DOHH2 (cell line): ENCODE results near the gene SLC35E2B.

Experiments used
- H3F3A ChIP-seq: fragments of 200-600 bp; sonication (generic), shearing (Covaris generic); 2 replicates; pipeline ENCODE4 v1.6.0; 2016; ENCODE audit warnings: antibody characterized with exemption, mild to moderate bottlenecking; ENCODE audit not compliant: control insufficient read depth, insufficient read depth
- H3K27ac ChIP-seq: fragments of 200-600 bp; sonication (generic); 2 replicates; pipeline ENCODE4 v1.5.1; 2014; ENCODE audit warnings: low read depth, mild to moderate bottlenecking, low read length, moderate library complexity
- H3K27me3 ChIP-seq: fragments of 200-600 bp; sonication (generic); 2 replicates; pipeline ENCODE4 v1.6.1; 2014; ENCODE audit warnings: mild to moderate bottlenecking, low read length, mixed read lengths; ENCODE audit not compliant: control insufficient read depth
- H3K36me3 ChIP-seq: fragments of 200-600 bp; sonication (generic); 2 replicates; pipeline ENCODE4 v1.6.1; 2014; ENCODE audit warnings: mild to moderate bottlenecking, low read length, moderate library complexity, mixed read lengths; ENCODE audit not compliant: control insufficient read depth
- H3K4me1 ChIP-seq: fragments of 200-600 bp; sonication (generic); 2 replicates; pipeline ENCODE4 v1.6.1; 2014; ENCODE audit warnings: mild to moderate bottlenecking, low read length, mixed read lengths; ENCODE audit not compliant: control insufficient read depth
- H3K4me2 ChIP-seq: fragments of 200-600 bp; sonication (generic); 2 replicates; pipeline ENCODE4 v1.6.0; 2014; ENCODE audit warnings: mild to moderate bottlenecking, low read length, moderate library complexity
- H3K4me3 ChIP-seq: fragments of 200-600 bp; sonication (generic); 2 replicates; pipeline ENCODE4 v1.5.1; 2014; ENCODE audit warnings: mild to moderate bottlenecking, low read length, mixed read lengths
- H3K79me2 ChIP-seq: fragments of 200-600 bp; sonication (generic); 2 replicates; pipeline ENCODE4 v1.6.1; 2014; ENCODE audit warnings: mild to moderate bottlenecking, low read length, mixed read lengths; ENCODE audit not compliant: control insufficient read depth
- H3K9me2 ChIP-seq: fragments of 200-600 bp; sonication (generic); replicated peaks from 2 replicates; pipeline ENCODE4 v1.6.1; 2014; ENCODE audit warnings: mild to moderate bottlenecking, low read length, mixed read lengths; ENCODE audit not compliant: control insufficient read depth
- H3K9me3 ChIP-seq: fragments of 200-600 bp; sonication (generic); 2 replicates; pipeline ENCODE4 v1.6.1; 2014; ENCODE audit warnings: antibody characterized with exemption, low read length, mixed read lengths; ENCODE audit not compliant: control insufficient read depth, insufficient read depth
- H4K20me1 ChIP-seq: fragments of 200-600 bp; sonication (generic); 2 replicates; pipeline ENCODE4 v1.6.0; 2014; ENCODE audit warnings: low read depth, mild to moderate bottlenecking, antibody characterized with exemption, low read length, moderate library complexity; ENCODE audit not compliant: control insufficient read depth, insufficient read depth
- EZH2phosphoT487 ChIP-seq: fragments of 200-600 bp; sonication (generic); IDR thresholded peaks from 2 replicates; pipeline ENCODE4 v1.6.1; 2017; ENCODE audit warnings: borderline replicate concordance, mild to moderate bottlenecking, antibody characterized with exemption, low read length, moderate library complexity, mixed read lengths
- TF ChIP-seq, protein P1 (sequence below): fragments of 200-600 bp; sonication (generic); IDR thresholded peaks from one replicate; pipeline ENCODE4 v1.5.1; 2014; ENCODE audit warnings: antibody characterized with exemption, mild to moderate bottlenecking, low read depth, low read length; ENCODE audit not compliant: poor library complexity, severe bottlenecking

The SLC35E2B gene

DNA sequence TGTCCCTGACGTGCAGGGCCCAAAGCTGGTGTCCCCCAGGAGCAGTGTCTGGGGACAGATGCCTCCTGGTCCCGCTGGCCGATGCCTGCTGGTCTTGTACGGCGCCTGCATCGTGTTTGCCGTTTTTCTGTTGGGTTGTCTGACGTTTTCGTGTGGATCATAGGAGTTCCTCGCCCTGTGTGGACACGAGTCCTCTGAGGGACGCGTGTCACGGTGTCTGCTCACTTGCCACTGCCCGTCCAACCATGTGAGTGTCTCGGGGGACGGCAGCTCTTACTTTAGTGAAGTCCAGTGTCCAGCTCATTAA lies 69.9 kb downstream of the SLC35E2B start:
- H3K4me1 ChIP-seq = no peaks in the 10 kb centered on the region
- no peaks in the 10 kb centered on the region for H4K20me1 ChIP-seq
- no peaks in the 10 kb centered on the region for H3K79me2 ChIP-seq
- H3F3A ChIP-seq = no peaks in the 10 kb centered on the region
- H3K9me2 ChIP-seq = no peaks in the 10 kb centered on the region
- H3K27ac ChIP-seq = no peak overlapping the region
- TF ChIP-seq, protein P1, sequence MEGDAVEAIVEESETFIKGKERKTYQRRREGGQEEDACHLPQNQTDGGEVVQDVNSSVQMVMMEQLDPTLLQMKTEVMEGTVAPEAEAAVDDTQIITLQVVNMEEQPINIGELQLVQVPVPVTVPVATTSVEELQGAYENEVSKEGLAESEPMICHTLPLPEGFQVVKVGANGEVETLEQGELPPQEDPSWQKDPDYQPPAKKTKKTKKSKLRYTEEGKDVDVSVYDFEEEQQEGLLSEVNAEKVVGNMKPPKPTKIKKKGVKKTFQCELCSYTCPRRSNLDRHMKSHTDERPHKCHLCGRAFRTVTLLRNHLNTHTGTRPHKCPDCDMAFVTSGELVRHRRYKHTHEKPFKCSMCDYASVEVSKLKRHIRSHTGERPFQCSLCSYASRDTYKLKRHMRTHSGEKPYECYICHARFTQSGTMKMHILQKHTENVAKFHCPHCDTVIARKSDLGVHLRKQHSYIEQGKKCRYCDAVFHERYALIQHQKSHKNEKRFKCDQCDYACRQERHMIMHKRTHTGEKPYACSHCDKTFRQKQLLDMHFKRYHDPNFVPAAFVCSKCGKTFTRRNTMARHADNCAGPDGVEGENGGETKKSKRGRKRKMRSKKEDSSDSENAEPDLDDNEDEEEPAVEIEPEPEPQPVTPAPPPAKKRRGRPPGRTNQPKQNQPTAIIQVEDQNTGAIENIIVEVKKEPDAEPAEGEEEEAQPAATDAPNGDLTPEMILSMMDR = no peak
- no peak for TF ChIP-seq EZH2phosphoT487
- H3K36me3 ChIP-seq = no peaks in the 10 kb centered on the region; the same call in 1 of the 2 replicates
- H3K4me2 ChIP-seq = no peak overlapping the region
- H3K9me3 ChIP-seq = no peaks in the 10 kb centered on the region
- no peak overlapping the region for H3K4me3 ChIP-seq
- H3K27me3 ChIP-seq = no peaks in the 10 kb centered on the region

DNA sequence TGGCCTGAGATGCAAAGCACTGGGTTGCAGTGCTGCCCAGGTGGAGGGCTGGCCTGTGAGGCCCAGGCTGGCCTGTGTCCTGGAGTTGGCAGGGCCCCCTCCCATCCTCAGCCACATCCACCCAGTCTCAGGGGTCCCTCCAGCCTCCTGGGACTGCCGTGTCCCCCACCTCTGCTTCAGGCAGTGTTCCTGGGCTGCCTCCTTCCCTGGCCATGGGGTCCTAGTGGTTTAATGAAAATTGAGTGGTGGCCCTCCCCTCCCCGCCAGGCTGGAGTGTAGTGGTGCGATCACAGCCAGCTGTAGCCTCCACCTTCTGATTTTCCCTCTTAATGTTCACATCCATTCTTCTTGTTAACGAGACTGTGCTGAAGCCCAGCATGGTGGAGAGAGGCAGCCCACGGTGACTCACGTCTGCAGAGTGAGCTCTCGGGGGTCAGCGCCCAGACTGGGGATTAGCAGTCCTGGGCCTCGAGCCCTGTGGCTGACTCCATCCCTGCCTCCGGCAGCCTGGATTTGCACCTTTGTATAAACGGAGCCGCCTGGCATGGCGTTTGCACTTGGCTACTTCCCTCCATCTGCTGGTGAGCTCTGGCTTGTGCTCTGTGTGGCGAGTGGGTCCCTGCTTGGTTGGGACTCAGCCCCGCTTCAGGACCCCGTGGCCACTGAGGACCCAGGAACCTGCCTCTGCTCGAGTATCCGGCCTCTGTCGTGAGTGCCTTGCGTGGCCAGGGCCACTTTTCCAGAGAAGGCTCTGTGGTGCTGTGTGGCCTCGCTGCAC lies 70.4 kb downstream of the SLC35E2B start:
- H3K79me2 ChIP-seq = no peaks in the 10 kb centered on the region
- H3K27me3 ChIP-seq = no peaks in the 10 kb centered on the region
- no peaks in the 10 kb centered on the region; the same call in 1 of the 2 replicates for H3K36me3 ChIP-seq
- H3K27ac ChIP-seq = no peak overlapping the region
- no peak overlapping the region for H3K4me3 ChIP-seq
- no peaks in the 10 kb centered on the region for H3K9me2 ChIP-seq
- H3K4me2 ChIP-seq = no peak overlapping the region
- H3K4me1 ChIP-seq = no peaks in the 10 kb centered on the region; the same call in 1 of the 2 replicates
- no peaks in the 10 kb centered on the region for H4K20me1 ChIP-seq
- no peaks in the 10 kb centered on the region for H3K9me3 ChIP-seq
- H3F3A ChIP-seq = no peaks in the 10 kb centered on the region
- TF ChIP-seq EZH2phosphoT487 = no peak
- TF ChIP-seq, protein P1 = no peak

DNA sequence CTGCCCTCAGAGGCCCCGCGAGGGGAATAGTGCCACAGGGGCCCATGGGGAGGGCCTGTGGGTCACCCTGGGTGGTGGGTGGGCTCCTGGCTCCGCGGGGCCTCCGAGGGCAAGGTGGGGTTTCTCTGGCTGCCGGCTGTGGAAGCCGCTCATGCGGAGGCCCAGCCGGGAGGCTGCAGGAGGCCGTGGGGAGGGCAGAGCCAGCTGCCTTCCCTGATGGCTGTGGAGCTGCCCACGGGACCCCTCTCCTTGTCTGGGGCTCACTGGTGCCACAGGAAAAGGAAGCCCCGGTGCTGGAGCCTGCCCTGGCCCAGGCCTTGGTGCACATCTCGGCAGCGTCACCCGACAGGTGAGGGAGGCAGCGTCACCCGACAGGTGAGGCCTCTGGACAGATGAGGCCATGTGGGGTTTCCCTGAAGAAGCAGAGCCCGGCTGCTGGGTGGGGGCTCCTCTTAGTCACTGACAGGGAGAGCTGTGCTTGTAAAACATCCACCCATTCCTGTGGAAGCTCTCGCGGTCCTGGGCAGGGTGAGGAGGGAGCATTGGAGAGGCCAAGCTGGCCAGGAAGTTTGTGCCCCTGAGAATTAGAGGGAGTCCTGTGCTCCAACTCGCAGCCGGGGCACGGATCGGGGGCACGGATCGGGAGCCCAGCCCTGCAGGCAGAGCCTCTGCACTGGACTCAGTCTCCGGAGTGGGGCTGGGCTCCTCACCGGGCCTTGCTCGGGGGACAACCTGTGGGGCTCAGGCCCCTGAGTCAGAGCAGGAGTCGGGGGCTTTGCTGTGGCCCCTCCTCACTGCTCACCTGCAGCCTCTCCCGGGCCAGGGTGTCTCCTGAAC lies 71.2 kb downstream of the SLC35E2B start:
- H3K9me3 ChIP-seq = no peaks in the 10 kb centered on the region
- H3K27ac ChIP-seq = no peak overlapping the region
- H3K27me3 ChIP-seq = no peaks in the 10 kb centered on the region
- no peaks in the 10 kb centered on the region; the same call in 1 of the 2 replicates for H3K36me3 ChIP-seq
- TF ChIP-seq, protein P1 = no peak
- TF ChIP-seq EZH2phosphoT487 = no peak
- H3K4me2 ChIP-seq = no peak overlapping the region
- peaks cover 8% of the 10 kb centered on the region for H3K79me2 ChIP-seq
- peaks cover 7% of the 10 kb centered on the region for H3K4me1 ChIP-seq
- no peaks in the 10 kb centered on the region for H3F3A ChIP-seq
- peaks cover 6% of the 10 kb centered on the region; the same call in 1 of the 2 replicates for H4K20me1 ChIP-seq
- H3K9me2 ChIP-seq = no peaks in the 10 kb centered on the region
- no peak overlapping the region for H3K4me3 ChIP-seq
